ENCODE measurements around the gene C2orf92. TPM values are rescaled to one million over a fixed set of nuclear protein-coding genes. Genes with fewer than 3 reads are reported as not detected.
A peak's percentile ranks its signal among the peaks of the same experiment; 100 is the strongest.

C2orf92 gene
- polyA plus RNA-seq, 1 experiment = 2.7 TPM

- Histone ChIP-seq H3K36me3 (ENCODE audit: control insufficient read depth, insufficient read depth, low read length) (no peaks in the 10 kb centered on the region), H3K27me3 (ENCODE audit: control insufficient read depth, insufficient read depth, low read length) (no peaks in the 10 kb centered on the region), H3K4me3 (ENCODE audit: low read depth, low read length) (no peak overlapping the region)
- TF ChIP-seq, protein P1, sequence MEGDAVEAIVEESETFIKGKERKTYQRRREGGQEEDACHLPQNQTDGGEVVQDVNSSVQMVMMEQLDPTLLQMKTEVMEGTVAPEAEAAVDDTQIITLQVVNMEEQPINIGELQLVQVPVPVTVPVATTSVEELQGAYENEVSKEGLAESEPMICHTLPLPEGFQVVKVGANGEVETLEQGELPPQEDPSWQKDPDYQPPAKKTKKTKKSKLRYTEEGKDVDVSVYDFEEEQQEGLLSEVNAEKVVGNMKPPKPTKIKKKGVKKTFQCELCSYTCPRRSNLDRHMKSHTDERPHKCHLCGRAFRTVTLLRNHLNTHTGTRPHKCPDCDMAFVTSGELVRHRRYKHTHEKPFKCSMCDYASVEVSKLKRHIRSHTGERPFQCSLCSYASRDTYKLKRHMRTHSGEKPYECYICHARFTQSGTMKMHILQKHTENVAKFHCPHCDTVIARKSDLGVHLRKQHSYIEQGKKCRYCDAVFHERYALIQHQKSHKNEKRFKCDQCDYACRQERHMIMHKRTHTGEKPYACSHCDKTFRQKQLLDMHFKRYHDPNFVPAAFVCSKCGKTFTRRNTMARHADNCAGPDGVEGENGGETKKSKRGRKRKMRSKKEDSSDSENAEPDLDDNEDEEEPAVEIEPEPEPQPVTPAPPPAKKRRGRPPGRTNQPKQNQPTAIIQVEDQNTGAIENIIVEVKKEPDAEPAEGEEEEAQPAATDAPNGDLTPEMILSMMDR (IDR thresholded peaks at IDR 0.05; ENCODE audit: insufficient read depth, low read depth, low read length) = no peak
- no peak for DNase-seq (ENCODE audit: low read depth)
- POLR2A ChIA-PET = no interaction called here
- CTCF ChIA-PET = interaction anchor here (1.0 to 7.4 kb wide), 14 partner anchors 10 to 1635 kb away, joined by 3 to 171 read pairs (median 10); partner anchors contain the start of genes ACTR1B, ANKRD36B, COX5B and ZAP70
These were observed 29.0 kb downstream of the C2orf92 start for GRCh38 chr2:97698530-97698929.

DNA sequence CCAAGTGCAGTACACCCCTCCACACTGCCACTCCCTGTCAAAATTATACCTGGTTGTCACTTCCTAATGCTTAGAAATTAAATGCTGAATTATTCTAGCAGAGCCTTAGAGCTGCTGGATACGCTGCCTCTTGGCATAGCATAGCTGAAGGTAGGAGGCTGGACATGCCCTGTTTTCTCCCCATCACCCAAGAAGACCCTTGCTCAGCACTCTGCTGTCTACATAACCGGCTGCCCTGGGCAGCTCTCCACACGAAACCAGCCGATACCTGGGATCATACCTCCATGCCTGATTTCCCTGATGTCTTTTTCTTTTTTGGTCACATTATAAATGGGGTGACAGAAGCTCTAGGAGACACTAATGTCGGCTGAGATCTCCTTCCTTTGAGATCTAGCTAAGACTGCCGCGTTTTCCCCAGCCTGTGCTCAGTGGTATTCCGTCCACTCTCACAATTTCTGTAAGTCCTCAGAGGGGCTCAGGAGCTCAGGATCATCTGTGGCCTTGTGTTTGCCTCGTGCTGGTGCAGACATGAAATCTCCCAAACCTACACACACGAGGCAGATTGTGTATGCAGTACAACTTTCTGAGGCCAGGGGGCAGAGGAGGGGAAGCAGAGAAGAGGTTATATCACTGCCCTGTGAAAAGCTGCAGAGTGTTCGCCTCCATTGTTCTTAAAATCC, 30.4 kb downstream of the C2orf92 start:
- CTCF ChIA-PET = interaction anchor here (0.6 to 7.4 kb wide), 26 partner anchors 9 to 1635 kb away, joined by 3 to 171 read pairs (median 4); partner anchors contain the start of genes ANKRD36B and ZAP70
- POLR2A ChIA-PET = interaction anchor here (0.6 kb wide), 1 partner anchor 685 kb away, joined by 3 read pairs; no protein-coding TSS in a partner anchor
- H3K27me3 ChIP-seq (ENCODE audit: control insufficient read depth, insufficient read depth, low read length) = no peaks in the 10 kb centered on the region

DNA sequence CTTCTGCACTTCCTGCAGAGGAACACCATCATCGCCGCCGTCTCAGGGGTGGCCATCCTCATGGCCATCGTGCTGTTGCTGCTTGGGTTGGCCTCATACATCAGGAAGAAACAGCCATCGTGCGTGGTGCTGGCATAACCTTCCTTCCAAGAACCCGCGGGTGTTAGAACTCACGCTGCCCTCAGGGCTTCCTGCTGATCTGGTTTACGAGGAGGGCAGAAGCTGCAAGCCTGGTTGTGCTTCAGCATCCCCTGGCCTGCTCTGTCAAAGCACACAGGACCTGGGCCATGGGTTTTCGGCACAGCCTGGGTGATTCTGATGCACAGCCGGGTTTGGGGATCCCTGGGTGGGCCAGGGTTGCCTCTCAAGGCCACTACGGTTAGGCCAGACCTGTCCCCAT, 31.7 kb downstream of the C2orf92 start:
- ChIA-PET POLR2A (no interaction called here), CTCF (interaction anchor here (0.6 to 7.4 kb wide), 9 partner anchors 8 to 1636 kb away, joined by 3 to 92 read pairs (median 8); no protein-coding TSS in a partner anchor)
- no peak overlapping the region for H3K4me3 ChIP-seq (ENCODE audit: low read depth, low read length)
- no peaks in the 10 kb centered on the region for H3K36me3 ChIP-seq (ENCODE audit: control insufficient read depth, insufficient read depth, low read length)
- TF ChIP-seq, protein P1 (IDR thresholded peaks at IDR 0.05; ENCODE audit: insufficient read depth, low read depth, low read length) = no peak
- DNase-seq (ENCODE audit: low read depth) = no peak
- no peaks in the 10 kb centered on the region for H3K27me3 ChIP-seq (ENCODE audit: control insufficient read depth, insufficient read depth, low read length)

More for the DNA sequence above, 30.4 kb downstream of the C2orf92 start:
- no peak for DNase-seq (ENCODE audit: low read depth)
- no peak overlapping the region for H3K4me3 ChIP-seq (ENCODE audit: low read depth, low read length)
- no peaks in the 10 kb centered on the region for H3K36me3 ChIP-seq (ENCODE audit: control insufficient read depth, insufficient read depth, low read length)
- TF ChIP-seq, protein P1 (IDR thresholded peaks at IDR 0.05; ENCODE audit: insufficient read depth, low read depth, low read length) = peak; percentile 80

DNA sequence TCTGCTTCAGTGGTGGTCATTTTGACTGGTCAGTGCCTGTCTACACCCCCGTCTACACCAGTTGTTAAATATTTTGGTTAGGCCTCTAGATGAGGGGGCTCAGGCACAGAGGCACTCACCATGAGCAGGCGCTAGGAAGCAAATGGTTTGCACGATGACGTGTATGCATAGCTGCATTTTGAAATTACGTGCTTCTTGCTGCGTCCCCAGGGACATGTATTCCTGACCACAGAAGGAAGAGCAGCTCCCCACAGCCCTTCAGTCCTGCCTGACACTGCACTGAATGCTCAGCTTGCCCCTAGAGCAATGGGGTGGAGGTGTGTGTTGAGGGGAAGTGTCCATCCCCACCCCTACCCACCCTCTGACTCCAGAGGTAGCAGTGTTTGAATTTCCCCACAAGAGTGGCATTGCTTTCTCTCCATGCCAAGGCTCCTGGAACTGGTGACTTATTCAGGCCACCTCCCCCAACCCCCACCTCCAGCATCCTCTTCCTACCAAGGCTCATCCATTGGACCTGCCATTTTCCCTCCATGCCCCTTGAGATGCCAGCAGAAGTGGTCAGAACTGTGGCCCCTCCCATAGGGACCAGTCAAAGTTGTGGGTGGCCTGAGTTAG, 32.4 kb downstream of the C2orf92 start:
- ChIA-PET CTCF (interaction anchor here (0.6 to 7.4 kb wide), 4 partner anchors 111 to 685 kb away, joined by 3 to 92 read pairs (median 10); no protein-coding TSS in a partner anchor), POLR2A (no interaction called here)
- Histone ChIP-seq H3K36me3 (ENCODE audit: control insufficient read depth, insufficient read depth, low read length) (no peaks in the 10 kb centered on the region), H3K27me3 (ENCODE audit: control insufficient read depth, insufficient read depth, low read length) (no peaks in the 10 kb centered on the region), H3K4me3 (ENCODE audit: low read depth, low read length) (no peak overlapping the region)
- TF ChIP-seq, protein P1 (IDR thresholded peaks at IDR 0.05; ENCODE audit: insufficient read depth, low read depth, low read length) = no peak
- no peak for DNase-seq (ENCODE audit: low read depth)
